CD4-positive, CD25-positive, alpha-beta regulatory T cell (primary cell): ENCODE data around the gene PCDH15. TPM values are rescaled to one million over a fixed set of nuclear protein-coding genes. Genes with fewer than 3 reads are reported as not detected.

Experiments used
- ATAC-seq, 2 donors: fragments of 150-1000 bp; cut with Tn5 transposase; one replicate each; pipeline ENCODE4 v1.10.0; 2021; ENCODE audit warnings: low read depth in 2 of 2, moderate number of reproducible peaks in 2 of 2, moderate library complexity in 1 of 2
- DNase-seq, 3 donors: peaks; one replicate each; pipeline versions ENCODE4 v3.0.0 to v3.0.0-alpha.2; 2012 to 2022; ENCODE audit warnings: mixed read lengths in 1 of 3
- H3K27ac ChIP-seq: one replicate; pipeline ENCODE4 v1.7.0; 2013; ENCODE audit warnings: mild to moderate bottlenecking, low read length; ENCODE audit not compliant: insufficient read depth, poor library complexity, severe bottlenecking
- H3K27me3 ChIP-seq: one replicate; pipeline ENCODE4 v1.7.0; 2013; ENCODE audit warnings: low read length; ENCODE audit not compliant: control insufficient read depth, insufficient read depth
- H3K36me3 ChIP-seq: one replicate; pipeline ENCODE4 v1.7.0; 2013; ENCODE audit warnings: mild to moderate bottlenecking, low read length, moderate library complexity; ENCODE audit not compliant: control insufficient read depth, insufficient read depth
- H3K4me1 ChIP-seq: 2 replicates; pipeline ENCODE4 v1.7.0; 2013; ENCODE audit warnings: mild to moderate bottlenecking, low read length; ENCODE audit not compliant: insufficient read depth, control insufficient read depth, poor library complexity, severe bottlenecking
- H3K4me3 ChIP-seq: one replicate; pipeline ENCODE4 v1.7.0; 2013; ENCODE audit warnings: low read depth, mild to moderate bottlenecking, low read length, moderate library complexity
- H3K9me3 ChIP-seq, 2 experiments: 1 replicate in 1 of 2; 2 replicates in 1 of 2; pipeline ENCODE4 v1.7.0; 2013; ENCODE audit warnings: low read length in 2 of 2, mild to moderate bottlenecking in 1 of 2, moderate library complexity in 1 of 2; ENCODE audit not compliant: control insufficient read depth in 2 of 2
- H3K27ac Mint-ChIP-seq, 3 donors: one replicate each; pipeline ENCODE4 v1.8.0; 2020 to 2022; ENCODE audit warnings: mild to moderate bottlenecking in 3 of 3, mixed read lengths in 3 of 3, moderate library complexity in 2 of 3
- H3K27me3 Mint-ChIP-seq: one replicate; pipeline ENCODE4 v1.8.0; 2022; ENCODE audit warnings: mild to moderate bottlenecking, mixed read lengths
- H3K36me3 Mint-ChIP-seq: one replicate; pipeline ENCODE4 v1.8.0; 2020; ENCODE audit warnings: mixed read lengths
- H3K4me1 Mint-ChIP-seq, 4 donors: one replicate each; pipeline ENCODE4 v1.8.0; 2020 to 2022; ENCODE audit warnings: mixed read lengths in 4 of 4, mild to moderate bottlenecking in 1 of 4
- H3K4me3 Mint-ChIP-seq, 4 donors: one replicate each; pipeline ENCODE4 v1.8.0; 2020 to 2022; ENCODE audit warnings: mild to moderate bottlenecking in 4 of 4, mixed read lengths in 4 of 4, moderate library complexity in 3 of 4
- H3K9me3 Mint-ChIP-seq, 7 donors: one replicate each; pipeline ENCODE4 v1.8.0; 2020 to 2022; ENCODE audit warnings: mixed read lengths in 7 of 7, mild to moderate bottlenecking in 3 of 7, moderate library complexity in 2 of 7
- polyA plus RNA-seq, 4 donors: library from polyadenylated mRNA; unstranded; fragments of 300-500 nt; fragmentation: Illumina TruSeq; gene quantifications; one replicate each; pipeline ENCODE4 v1.2.3, GENCODE V29; 2021
- total RNA-seq: library from RNA; stranded (reverse); gene quantifications from one replicate; pipeline ENCODE4 v1.2.3, GENCODE V29; 2022

The PCDH15 gene
- total and polyA plus RNA-seq, 5 donors from 2014 or later, result not detected

DNA sequence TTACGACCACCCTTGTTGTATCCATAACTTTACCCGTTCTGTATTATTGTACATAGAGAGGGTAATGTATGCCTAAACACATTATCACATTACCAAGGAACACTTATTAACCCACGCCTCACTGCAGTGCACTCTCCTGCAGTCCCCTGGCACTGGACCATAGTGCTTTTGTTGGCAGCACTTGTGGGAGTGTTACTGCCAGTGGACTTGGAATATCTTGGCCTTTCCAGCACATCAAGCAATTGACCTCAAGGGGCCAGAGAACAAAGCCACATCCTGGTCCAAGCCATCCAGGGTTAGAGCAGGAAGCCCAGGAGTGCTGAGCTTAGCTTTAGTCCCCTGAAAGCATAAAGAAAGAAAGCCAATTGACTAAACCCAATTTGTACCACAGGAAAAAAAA lies 304.2 kb downstream of the PCDH15 start:
- Mint-ChIP-seq H3K4me1 (no peaks in the 10 kb centered on the region), H3K27me3 (no peaks in the 10 kb centered on the region), H3K4me3 (no peak overlapping the region), H3K36me3 (no peaks in the 10 kb centered on the region), H3K27ac (no peak overlapping the region), H3K9me3 (peaks cover 7 to 34% (median 14%) of the 10 kb centered on the region in 7 donors)
- ATAC-seq (no peak), DNase-seq (no peak)
- Histone ChIP-seq H3K27me3 (no peaks in the 10 kb centered on the region), H3K4me3 (no peak overlapping the region), H3K9me3 (peaks cover 2 to 9% of the 10 kb centered on the region in 2 experiments), H3K36me3 (no peaks in the 10 kb centered on the region), H3K27ac (no peak overlapping the region), H3K4me1 (no peaks in the 10 kb centered on the region)

- Mint-ChIP-seq H3K27me3 (no peaks in the 10 kb centered on the region), H3K4me1 (no peaks in the 10 kb centered on the region), H3K9me3 (peaks cover 2 to 34% (median 6%) of the 10 kb centered on the region in 7 donors), H3K27ac (no peak overlapping the region), H3K36me3 (no peaks in the 10 kb centered on the region), H3K4me3 (no peak overlapping the region)
- no peak overlapping the region for H3K4me3 ChIP-seq
- no peak for ATAC-seq
- peaks cover 0 to 2% of the 10 kb centered on the region in 2 experiments for H3K9me3 ChIP-seq
- no peak for DNase-seq
- no peak overlapping the region for H3K27ac ChIP-seq
- no peaks in the 10 kb centered on the region for H3K36me3 ChIP-seq
- no peaks in the 10 kb centered on the region for H3K27me3 ChIP-seq
- no peaks in the 10 kb centered on the region for H3K4me1 ChIP-seq
These were observed 313.3 kb downstream of the PCDH15 start for GRCh38 chr10:54487743-54488142.

DNA sequence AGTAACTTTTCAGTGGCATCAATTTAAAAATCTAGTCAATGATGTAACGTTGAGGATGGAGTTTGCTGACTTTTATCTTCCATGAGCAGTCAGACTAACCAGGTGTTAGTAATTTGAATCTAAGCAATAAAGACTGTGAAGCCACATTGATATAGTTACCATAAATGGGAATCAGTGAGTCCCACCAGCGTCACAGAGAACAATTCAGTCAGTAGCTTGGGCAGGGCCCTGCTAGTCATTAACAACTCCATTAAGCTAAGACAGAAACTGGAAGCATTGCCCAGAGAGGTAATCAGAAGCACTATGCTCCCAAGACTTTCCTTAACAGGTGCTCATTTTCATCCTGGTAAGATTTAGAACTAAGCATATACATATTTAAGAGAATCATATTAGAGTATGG lies 315.1 kb downstream of the PCDH15 start:
- no peaks in the 10 kb centered on the region for H3K36me3 ChIP-seq
- H3K36me3 Mint-ChIP-seq, result no peaks in the 10 kb centered on the region
- H3K4me1 ChIP-seq, result no peaks in the 10 kb centered on the region
- H3K27ac Mint-ChIP-seq, result no peak overlapping the region
- no peaks in the 10 kb centered on the region for H3K4me1 Mint-ChIP-seq
- no peak overlapping the region for H3K27ac ChIP-seq
- no peaks in the 10 kb centered on the region for H3K27me3 ChIP-seq
- no peak for DNase-seq
- peaks cover 0 to 2% of the 10 kb centered on the region in 2 experiments for H3K9me3 ChIP-seq
- H3K4me3 ChIP-seq, result no peak overlapping the region
- ATAC-seq, result no peak
- H3K27me3 Mint-ChIP-seq, result no peaks in the 10 kb centered on the region
- H3K9me3 Mint-ChIP-seq, result peaks cover 4 to 37% (median 6%) of the 10 kb centered on the region in 7 donors
- H3K4me3 Mint-ChIP-seq, result no peak overlapping the region

GRCh38 chr10:54484186-54484585 lies 316.8 kb downstream of the PCDH15 start:
- DNase-seq, result no peak
- H3K9me3 Mint-ChIP-seq, result peaks cover 0 to 30% (median 7%) of the 10 kb centered on the region in 7 donors
- Histone ChIP-seq H3K36me3 (no peaks in the 10 kb centered on the region), H3K4me3 (no peak overlapping the region), H3K4me1 (no peaks in the 10 kb centered on the region), H3K27me3 (no peaks in the 10 kb centered on the region), H3K27ac (no peak overlapping the region), H3K9me3 (no peaks in the 10 kb centered on the region)
- no peak overlapping the region for H3K4me3 Mint-ChIP-seq
- H3K27me3 Mint-ChIP-seq, result no peaks in the 10 kb centered on the region
- no peak for ATAC-seq
- no peak overlapping the region for H3K27ac Mint-ChIP-seq
- H3K36me3 Mint-ChIP-seq, result no peaks in the 10 kb centered on the region
- no peaks in the 10 kb centered on the region for H3K4me1 Mint-ChIP-seq

- Mint-ChIP-seq H3K4me1 (no peaks in the 10 kb centered on the region), H3K4me3 (no peak overlapping the region), H3K27me3 (no peaks in the 10 kb centered on the region), H3K36me3 (no peaks in the 10 kb centered on the region), H3K9me3 (peaks cover 0 to 14% (median 5%) of the 10 kb centered on the region in 7 donors), H3K27ac (no peak overlapping the region)
- H3K27me3 ChIP-seq, result no peaks in the 10 kb centered on the region
- H3K27ac ChIP-seq, result no peak overlapping the region
- DNase-seq (no peak), ATAC-seq (no peak)
- H3K9me3 ChIP-seq, result no peaks in the 10 kb centered on the region
- H3K4me1 ChIP-seq, result no peaks in the 10 kb centered on the region
- H3K36me3 ChIP-seq, result no peaks in the 10 kb centered on the region
- H3K4me3 ChIP-seq, result no peak overlapping the region
These were observed 322.4 kb downstream of the PCDH15 start for GRCh38 chr10:54478601-54479000.

DNA sequence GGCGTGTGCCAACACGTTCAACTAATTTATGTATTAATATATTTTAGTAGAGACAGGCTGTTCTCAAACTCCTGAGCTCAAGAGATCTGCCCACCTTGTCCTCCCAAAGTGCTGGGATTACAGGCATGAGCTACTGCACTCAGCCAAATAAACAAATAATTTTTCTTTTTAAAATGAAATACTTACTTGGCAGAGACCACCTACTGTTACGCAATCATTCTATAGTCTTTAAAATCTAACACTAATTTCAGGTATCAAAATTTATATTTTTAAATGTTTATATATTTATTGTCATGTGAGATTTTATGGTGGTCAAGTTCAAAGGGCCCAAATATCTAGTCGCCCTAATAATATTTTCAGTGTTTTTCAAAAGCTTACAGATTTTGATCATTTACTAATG lies 323.3 kb downstream of the PCDH15 start:
- no peaks in the 10 kb centered on the region for H3K4me1 ChIP-seq
- H3K27ac ChIP-seq, result no peak overlapping the region
- Mint-ChIP-seq H3K4me3 (no peak overlapping the region), H3K4me1 (no peaks in the 10 kb centered on the region), H3K9me3 (peaks cover 0 to 12% (median 4%) of the 10 kb centered on the region in 7 donors), H3K27me3 (no peaks in the 10 kb centered on the region), H3K36me3 (no peaks in the 10 kb centered on the region), H3K27ac (no peak overlapping the region)
- ATAC-seq, result no peak
- no peaks in the 10 kb centered on the region for H3K9me3 ChIP-seq
- no peaks in the 10 kb centered on the region for H3K27me3 ChIP-seq
- H3K36me3 ChIP-seq, result no peaks in the 10 kb centered on the region
- DNase-seq, result no peak
- no peak overlapping the region for H3K4me3 ChIP-seq

GRCh38 chr10:54470324-54470631 lies 330.8 kb downstream of the PCDH15 start:
- Mint-ChIP-seq H3K9me3 (peaks cover 0 to 15% (median 2%) of the 10 kb centered on the region in 7 donors), H3K4me1 (no peaks in the 10 kb centered on the region), H3K27ac (no peak overlapping the region), H3K27me3 (no peaks in the 10 kb centered on the region), H3K4me3 (no peak overlapping the region), H3K36me3 (no peaks in the 10 kb centered on the region)
- no peak overlapping the region for H3K4me3 ChIP-seq
- no peak overlapping the region for H3K27ac ChIP-seq
- ATAC-seq, result no peak
- no peak for DNase-seq
- H3K4me1 ChIP-seq, result no peaks in the 10 kb centered on the region
- H3K36me3 ChIP-seq, result no peaks in the 10 kb centered on the region
- H3K27me3 ChIP-seq, result no peaks in the 10 kb centered on the region
- H3K9me3 ChIP-seq, result peaks cover 0 to 9% of the 10 kb centered on the region in 2 experiments

DNA sequence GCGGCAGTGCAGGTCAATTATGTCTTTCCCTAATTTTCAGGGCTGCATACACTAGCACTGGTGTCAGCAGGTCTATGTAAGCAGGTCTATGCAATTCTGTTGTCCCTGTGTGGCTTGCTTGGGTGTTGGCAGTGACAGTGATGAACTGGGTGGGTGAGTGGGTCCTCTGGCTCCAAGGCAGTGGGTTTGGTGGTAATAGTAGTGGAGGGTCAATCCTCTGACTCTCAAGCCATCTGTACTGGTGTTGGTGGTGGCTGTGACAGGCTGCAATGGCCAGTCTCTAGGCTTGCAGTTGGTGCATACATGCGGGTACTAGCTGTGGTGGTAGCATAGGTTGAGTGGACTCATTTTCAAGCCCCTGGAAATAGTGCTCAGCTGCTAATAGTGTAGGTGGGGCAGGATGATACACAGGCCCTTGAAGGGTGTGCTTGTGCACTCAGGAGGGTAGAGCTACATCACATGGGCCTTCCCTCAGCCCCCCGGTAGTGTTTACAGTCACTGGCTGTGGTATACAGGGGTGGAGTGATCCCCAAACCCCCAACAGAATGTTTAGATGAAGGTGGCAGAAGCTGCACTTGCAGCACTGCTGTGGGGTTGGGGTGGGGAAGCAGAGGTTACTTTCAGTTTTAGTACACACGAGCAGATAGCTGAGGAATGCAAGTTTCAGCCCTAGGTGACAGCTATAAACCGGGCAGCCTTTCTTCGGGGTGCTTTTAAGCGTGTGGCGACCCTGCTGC lies 331.3 kb downstream of the PCDH15 start:
- H3K27ac Mint-ChIP-seq, result no peak overlapping the region
- no peaks in the 10 kb centered on the region for H3K4me1 Mint-ChIP-seq
- H3K36me3 Mint-ChIP-seq, result no peaks in the 10 kb centered on the region
- DNase-seq (no peak), ATAC-seq (no peak)
- H3K9me3 Mint-ChIP-seq, result peaks cover 0 to 16% (median 2%) of the 10 kb centered on the region in 7 donors
- Histone ChIP-seq H3K4me1 (no peaks in the 10 kb centered on the region), H3K27ac (no peak overlapping the region), H3K4me3 (no peak overlapping the region), H3K36me3 (no peaks in the 10 kb centered on the region), H3K9me3 (peaks cover 0 to 9% of the 10 kb centered on the region in 2 experiments), H3K27me3 (no peaks in the 10 kb centered on the region)
- H3K27me3 Mint-ChIP-seq, result no peaks in the 10 kb centered on the region
- H3K4me3 Mint-ChIP-seq, result no peak overlapping the region
